ACC112 (cell line): ENCODE data around the gene MFSD6.

Experiments used
- H2AFZ ChIP-seq: fragments of 200-600 bp; sonication (generic); one replicate; pipeline ENCODE4 v1.6.0; 2017; ENCODE audit warnings: antibody characterized with exemption, low read length; ENCODE audit not compliant: unreplicated experiment
- H3K27ac ChIP-seq: fragments of 200-600 bp; sonication (generic); 2 replicates; pipeline ENCODE4 v1.5.1; 2014; ENCODE audit warnings: low read depth, mild to moderate bottlenecking, antibody characterized with exemption, low read length, moderate library complexity
- H3K27me3 ChIP-seq: fragments of 200-600 bp; sonication (generic); 2 replicates; pipeline ENCODE4 v1.6.1; 2014; ENCODE audit warnings: mild to moderate bottlenecking, antibody characterized with exemption, low read length, moderate library complexity, mixed read lengths; ENCODE audit not compliant: insufficient read depth
- H3K36me3 ChIP-seq: fragments of 200-600 bp; sonication (generic); 2 replicates; pipeline ENCODE4 v1.6.1; 2016; ENCODE audit warnings: mild to moderate bottlenecking, antibody characterized with exemption, low read length, moderate library complexity, mixed read lengths; ENCODE audit not compliant: insufficient read depth
- H3K4me1 ChIP-seq: fragments of 200-600 bp; sonication (generic); one replicate; pipeline ENCODE4 v1.6.1; 2016; ENCODE audit warnings: low read length, mixed read lengths; ENCODE audit not compliant: insufficient read depth, unreplicated experiment, control insufficient read depth
- H3K4me3 ChIP-seq: fragments of 200-600 bp; sonication (generic); 2 replicates; pipeline ENCODE4 v1.5.1; 2014; ENCODE audit warnings: mild to moderate bottlenecking, low read depth, low read length
- H3K79me2 ChIP-seq: fragments of 200-600 bp; sonication (generic); one replicate; pipeline ENCODE4 v1.6.0; 2016; ENCODE audit warnings: low read length; ENCODE audit not compliant: control insufficient read depth, unreplicated experiment, insufficient read depth

Gene MFSD6

DNA sequence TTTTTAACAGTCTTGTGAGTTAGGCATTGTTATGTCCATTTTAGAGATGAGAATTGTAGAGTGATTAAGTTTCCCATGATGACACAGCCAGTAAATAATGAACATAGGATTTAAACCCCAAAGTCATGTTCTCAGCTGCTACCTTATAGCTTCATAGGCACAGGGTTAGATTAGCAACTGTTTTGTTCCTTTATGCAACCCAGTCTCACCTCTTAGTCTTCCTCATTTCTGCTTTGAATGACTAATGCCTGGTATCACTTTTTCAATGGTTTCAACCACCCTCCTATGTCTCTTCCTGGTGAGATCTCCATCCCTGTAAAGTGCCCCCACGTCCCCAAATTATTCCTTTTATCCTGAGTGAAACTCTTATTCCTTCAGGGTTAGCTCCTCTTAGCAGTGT, 44.3 kb downstream of the MFSD6 start:
- no peaks in the 10 kb centered on the region for H3K79me2 ChIP-seq
- H3K27ac ChIP-seq = no peak overlapping the region
- H3K27me3 ChIP-seq = no peaks in the 10 kb centered on the region
- H3K4me1 ChIP-seq = peaks cover 16% of the 10 kb centered on the region
- H3K36me3 ChIP-seq = no peaks in the 10 kb centered on the region
- no peak overlapping the region for H3K4me3 ChIP-seq
- no peak overlapping the region for H2AFZ ChIP-seq

GRCh38 chr2:190454795-190455194, 46.6 kb downstream of the MFSD6 start:
- H3K4me3 ChIP-seq = no peak overlapping the region
- no peaks in the 10 kb centered on the region for H3K79me2 ChIP-seq
- H3K27ac ChIP-seq = no peak overlapping the region
- H3K36me3 ChIP-seq = no peaks in the 10 kb centered on the region
- no peak overlapping the region for H2AFZ ChIP-seq
- no peaks in the 10 kb centered on the region for H3K27me3 ChIP-seq
- peaks cover 16% of the 10 kb centered on the region for H3K4me1 ChIP-seq

GRCh38 chr2:190455358-190456095, 47.4 kb downstream of the MFSD6 start:
- peaks cover 16% of the 10 kb centered on the region for H3K4me1 ChIP-seq
- H3K27me3 ChIP-seq = no peaks in the 10 kb centered on the region
- H3K79me2 ChIP-seq = no peaks in the 10 kb centered on the region
- H2AFZ ChIP-seq = no peak overlapping the region
- H3K4me3 ChIP-seq = no peak overlapping the region
- no peaks in the 10 kb centered on the region for H3K36me3 ChIP-seq
- no peak overlapping the region for H3K27ac ChIP-seq

GRCh38 chr2:190456833-190457232, 48.7 kb downstream of the MFSD6 start:
- H2AFZ ChIP-seq = no peak overlapping the region
- H3K36me3 ChIP-seq = no peaks in the 10 kb centered on the region
- H3K79me2 ChIP-seq = no peaks in the 10 kb centered on the region
- peaks cover 8% of the 10 kb centered on the region for H3K4me1 ChIP-seq
- H3K27me3 ChIP-seq = no peaks in the 10 kb centered on the region
- H3K27ac ChIP-seq = no peak overlapping the region
- no peak overlapping the region for H3K4me3 ChIP-seq

GRCh38 chr2:190457256-190457655, 49.1 kb downstream of the MFSD6 start:
- H3K79me2 ChIP-seq = no peaks in the 10 kb centered on the region
- peaks cover 4% of the 10 kb centered on the region for H3K4me1 ChIP-seq
- no peak overlapping the region for H2AFZ ChIP-seq
- H3K4me3 ChIP-seq = no peak overlapping the region
- H3K27me3 ChIP-seq = no peaks in the 10 kb centered on the region
- H3K27ac ChIP-seq = no peak overlapping the region
- no peaks in the 10 kb centered on the region for H3K36me3 ChIP-seq

DNA sequence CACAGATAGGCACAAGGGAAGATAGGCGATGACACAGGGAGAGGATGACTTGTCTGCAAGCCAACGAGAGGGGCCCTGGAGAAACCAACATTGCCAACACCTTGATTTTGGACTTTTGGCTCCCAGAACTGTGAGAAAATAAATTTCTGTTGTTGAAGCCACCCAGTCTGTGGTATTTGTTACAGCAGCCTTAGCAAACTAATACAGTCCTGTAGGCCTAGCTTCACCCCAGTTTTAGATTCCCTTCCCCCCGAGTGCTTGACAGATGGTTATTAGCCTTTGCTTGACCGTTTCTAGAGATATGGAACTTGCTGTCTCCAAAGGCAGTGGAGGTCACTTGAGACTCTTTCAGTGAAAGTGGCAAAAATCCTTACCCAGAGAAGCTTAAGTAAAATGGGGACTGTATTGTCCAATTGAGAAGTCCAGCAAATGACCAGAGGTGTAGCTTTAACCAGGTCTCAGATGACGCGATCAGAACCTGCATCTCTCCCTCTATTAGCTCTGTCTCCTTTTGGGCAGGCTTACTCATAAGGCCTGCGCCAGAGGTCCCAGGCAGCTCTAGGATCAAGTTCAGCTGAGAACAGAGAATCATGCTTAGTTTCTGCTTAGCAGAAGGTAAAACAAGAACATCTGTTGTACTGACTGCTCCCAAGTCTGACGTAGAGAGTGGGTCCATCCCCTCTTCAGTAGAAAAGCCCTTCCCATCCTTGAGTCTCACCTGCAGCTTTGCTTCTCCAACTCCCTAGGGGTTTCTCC, 50.4 kb downstream of the MFSD6 start:
- H3K4me3 ChIP-seq = no peak overlapping the region
- no peak overlapping the region for H3K27ac ChIP-seq
- no peak overlapping the region for H2AFZ ChIP-seq
- H3K4me1 ChIP-seq = no peaks in the 10 kb centered on the region
- no peaks in the 10 kb centered on the region for H3K79me2 ChIP-seq
- no peaks in the 10 kb centered on the region for H3K27me3 ChIP-seq
- H3K36me3 ChIP-seq = no peaks in the 10 kb centered on the region

DNA sequence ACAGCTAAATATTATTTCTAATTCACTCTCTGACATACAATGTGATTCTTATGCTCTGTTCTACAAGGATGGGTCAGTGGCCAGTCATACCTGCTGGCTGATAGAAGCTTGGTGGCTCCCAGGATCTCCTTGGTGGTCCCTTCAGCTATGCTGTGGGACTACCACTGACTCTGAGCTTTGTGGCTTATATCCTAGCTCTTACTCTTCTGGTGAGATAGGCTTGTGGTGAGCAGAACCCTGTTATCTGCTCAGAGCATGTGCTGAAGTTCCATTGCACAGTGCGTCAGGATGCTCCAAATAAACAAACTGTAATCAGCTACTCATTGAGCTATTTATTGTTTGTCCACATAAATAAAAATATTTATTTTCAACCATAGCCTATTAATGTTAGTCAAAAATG, 51.7 kb downstream of the MFSD6 start:
- Histone ChIP-seq H2AFZ (no peak overlapping the region), H3K36me3 (no peaks in the 10 kb centered on the region), H3K4me1 (no peaks in the 10 kb centered on the region), H3K27me3 (no peaks in the 10 kb centered on the region), H3K27ac (no peak overlapping the region), H3K4me3 (no peak overlapping the region), H3K79me2 (no peaks in the 10 kb centered on the region)

DNA sequence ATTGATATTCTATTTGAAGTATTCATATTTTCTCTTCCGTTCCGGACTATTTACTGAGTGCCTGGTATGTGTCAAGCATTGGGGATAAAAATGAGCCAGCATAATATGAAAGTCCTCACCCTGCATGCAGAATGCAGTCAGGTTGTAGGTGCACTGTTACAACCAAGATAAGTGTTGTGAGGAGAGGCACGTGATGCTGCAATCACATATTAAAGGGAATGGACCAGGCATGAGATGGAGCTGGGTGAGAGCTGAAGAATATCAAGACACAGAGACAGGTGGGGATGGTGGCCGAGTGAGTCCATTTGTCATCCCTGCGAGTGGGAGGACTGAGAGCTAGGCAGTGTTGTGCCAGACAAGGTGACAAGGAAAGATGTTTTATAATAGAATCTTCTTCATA, 52.3 kb downstream of the MFSD6 start:
- Histone ChIP-seq H3K27me3 (no peaks in the 10 kb centered on the region), H3K4me3 (no peak overlapping the region), H3K4me1 (no peaks in the 10 kb centered on the region), H3K36me3 (no peaks in the 10 kb centered on the region), H3K79me2 (no peaks in the 10 kb centered on the region), H2AFZ (no peak overlapping the region), H3K27ac (no peak overlapping the region)

GRCh38 chr2:190462181-190462580, 54.0 kb downstream of the MFSD6 start:
- peaks cover 6% of the 10 kb centered on the region for H3K4me1 ChIP-seq
- no peaks in the 10 kb centered on the region for H3K27me3 ChIP-seq
- no peaks in the 10 kb centered on the region for H3K36me3 ChIP-seq
- no peak overlapping the region for H3K27ac ChIP-seq
- H3K4me3 ChIP-seq = no peak overlapping the region
- no peaks in the 10 kb centered on the region for H3K79me2 ChIP-seq
- no peak overlapping the region for H2AFZ ChIP-seq

DNA sequence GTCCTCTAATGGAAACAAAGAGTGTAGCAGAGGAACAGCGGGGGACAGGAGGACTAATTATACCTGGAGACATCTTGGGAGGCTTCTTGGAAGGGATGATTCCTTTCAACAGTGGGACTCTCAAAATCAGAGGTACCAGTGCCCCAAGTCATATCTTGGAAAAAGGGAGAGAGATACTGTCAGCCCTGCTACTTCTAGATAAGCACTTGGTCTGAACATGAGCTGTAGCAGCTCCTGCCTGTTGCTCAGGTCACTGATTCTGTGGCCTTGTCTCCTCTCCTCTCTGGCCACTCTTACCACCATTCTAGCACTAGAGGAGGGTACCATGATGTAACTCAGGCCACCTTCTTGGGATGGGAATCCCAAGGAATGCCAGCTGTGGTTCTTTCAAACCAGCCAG, 54.5 kb downstream of the MFSD6 start:
- Histone ChIP-seq H3K4me1 (peaks cover 6% of the 10 kb centered on the region), H3K27ac (no peak overlapping the region), H3K36me3 (no peaks in the 10 kb centered on the region), H3K27me3 (no peaks in the 10 kb centered on the region), H2AFZ (no peak overlapping the region), H3K4me3 (no peak overlapping the region), H3K79me2 (no peaks in the 10 kb centered on the region)

- H3K4me3 ChIP-seq = no peak overlapping the region
- H3K79me2 ChIP-seq = no peaks in the 10 kb centered on the region
- H3K27ac ChIP-seq = no peak overlapping the region
- H3K27me3 ChIP-seq = no peaks in the 10 kb centered on the region
- H2AFZ ChIP-seq = no peak overlapping the region
- H3K4me1 ChIP-seq = peaks cover 21% of the 10 kb centered on the region
- H3K36me3 ChIP-seq = no peaks in the 10 kb centered on the region
These were observed 56.9 kb downstream of the MFSD6 start for GRCh38 chr2:190465060-190465459.
